ENCODE data around the gene CEP192.
"Not testable (repeated sequence)": the region's sequence is repeated elsewhere in the genome, so short reads cannot be mapped to it uniquely, and the experiment has no call there.

The CEP192 gene

GRCh38 chr18:12990641-12990966 is 558 bp upstream of the CEP192 start:
- no peak for DNase-seq

GRCh38 chr18:12991821-12992179 is 638 bp downstream of the CEP192 start:
- no peak for DNase-seq

- no peak for DNase-seq
Measured at GRCh38 chr18:12993439-12993838, 2.3 kb downstream of the CEP192 start.

- DNase-seq = no peak
Measured at GRCh38 chr18:12995424-12995823, 4.3 kb downstream of the CEP192 start.

- no peak for DNase-seq
Measured at GRCh38 chr18:12995952-12996477, 4.9 kb downstream of the CEP192 start.

DNA sequence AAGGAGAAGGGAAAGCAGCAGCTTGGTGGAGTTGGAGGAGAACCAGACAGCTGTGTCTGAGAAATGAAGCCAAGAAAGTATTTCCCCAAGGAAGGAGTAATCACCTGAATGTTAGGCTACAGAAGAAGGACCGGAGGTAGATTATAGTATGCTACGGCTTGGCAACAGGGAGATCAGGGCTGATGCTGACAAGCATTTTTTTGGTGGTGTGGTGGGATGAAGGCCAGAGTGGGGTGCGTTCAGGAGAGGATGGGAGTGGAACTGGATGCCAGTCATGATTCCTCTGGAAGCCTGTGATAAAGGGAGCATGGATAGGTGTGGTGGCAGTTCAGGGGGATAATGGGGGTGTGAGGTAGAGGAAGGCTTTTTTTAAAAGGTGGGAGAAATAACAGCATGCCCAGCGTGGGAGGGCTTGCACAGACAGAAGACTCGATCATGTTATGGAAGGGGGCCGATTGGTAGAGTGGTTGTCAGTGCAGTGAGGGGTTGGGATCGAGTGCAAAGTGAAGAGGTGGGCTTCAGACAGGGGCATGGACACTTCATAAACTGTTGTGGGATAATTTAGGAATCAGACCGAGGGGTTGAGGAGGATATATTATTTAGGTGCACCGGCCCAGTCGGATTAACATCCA is 5.6 kb downstream of the CEP192 start:
- DNase-seq = no peak

DNA sequence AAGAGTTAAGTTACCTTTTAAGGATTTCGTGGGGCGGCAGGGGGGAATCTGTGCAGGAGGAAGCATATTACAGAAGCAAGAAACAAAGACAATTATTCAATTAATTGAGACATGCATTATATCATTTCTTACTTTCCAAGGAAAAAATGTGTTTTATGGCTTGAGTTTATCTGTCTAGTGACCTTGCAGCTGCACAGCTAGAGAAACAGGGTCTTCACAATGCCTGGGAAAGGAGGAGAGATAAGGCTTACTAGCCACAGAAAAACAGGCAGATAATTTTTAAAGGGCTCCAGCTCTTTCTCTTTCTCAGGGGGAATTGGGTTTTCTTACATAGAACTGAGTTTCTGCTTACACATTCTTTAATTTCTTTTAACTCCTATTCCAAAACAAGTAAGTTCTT is 6.2 kb downstream of the CEP192 start:
- DNase-seq = not testable (repeated sequence)

GRCh38 chr18:12998332-12999060 is 7.3 kb downstream of the CEP192 start:
- no peak for DNase-seq

GRCh38 chr18:13003466-13003896 is 12.3 kb downstream of the CEP192 start:
- peak; percentile 93 for DNase-seq

DNA sequence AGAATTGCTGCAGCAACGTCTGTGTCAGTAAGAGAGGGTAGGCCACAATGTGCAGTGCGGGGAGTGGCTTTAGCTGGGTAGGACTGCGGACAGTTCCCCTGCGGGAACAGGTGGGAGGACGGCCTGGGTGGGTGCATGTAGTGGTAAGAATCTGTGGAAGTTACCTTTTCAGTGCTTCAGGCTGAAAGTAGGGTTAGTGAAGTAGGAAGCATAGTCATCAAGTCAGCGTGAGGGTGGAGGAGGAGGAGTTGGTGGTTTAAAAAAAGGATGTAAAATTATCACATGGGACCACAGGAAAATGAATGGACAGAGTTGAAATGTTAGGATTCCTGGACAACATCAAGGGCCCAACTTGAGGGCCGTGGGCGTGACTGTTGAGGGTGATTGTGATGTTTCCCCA is 13.2 kb downstream of the CEP192 start:
- DNase-seq = no peak

DNA sequence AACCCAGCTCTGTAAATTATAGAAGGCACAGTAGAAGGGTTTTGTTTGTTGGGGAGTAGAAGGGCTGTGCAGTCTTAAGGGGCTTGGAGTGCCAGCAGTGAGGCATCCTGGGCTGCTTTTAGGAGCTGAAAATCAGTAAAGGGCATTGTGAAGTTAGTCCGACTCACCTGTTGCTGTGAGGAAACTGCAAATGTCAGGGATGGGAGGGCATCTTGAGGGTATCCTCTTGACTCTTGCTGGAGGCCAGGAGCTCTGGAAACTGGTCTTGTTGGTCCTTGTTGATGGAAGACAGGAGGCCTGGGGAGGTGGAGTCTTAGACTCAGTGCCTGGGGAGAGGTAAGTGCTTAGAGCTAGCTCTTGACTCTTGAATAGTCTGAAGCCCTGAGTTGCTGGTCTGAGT is 14.1 kb downstream of the CEP192 start:
- no peak for DNase-seq

DNA sequence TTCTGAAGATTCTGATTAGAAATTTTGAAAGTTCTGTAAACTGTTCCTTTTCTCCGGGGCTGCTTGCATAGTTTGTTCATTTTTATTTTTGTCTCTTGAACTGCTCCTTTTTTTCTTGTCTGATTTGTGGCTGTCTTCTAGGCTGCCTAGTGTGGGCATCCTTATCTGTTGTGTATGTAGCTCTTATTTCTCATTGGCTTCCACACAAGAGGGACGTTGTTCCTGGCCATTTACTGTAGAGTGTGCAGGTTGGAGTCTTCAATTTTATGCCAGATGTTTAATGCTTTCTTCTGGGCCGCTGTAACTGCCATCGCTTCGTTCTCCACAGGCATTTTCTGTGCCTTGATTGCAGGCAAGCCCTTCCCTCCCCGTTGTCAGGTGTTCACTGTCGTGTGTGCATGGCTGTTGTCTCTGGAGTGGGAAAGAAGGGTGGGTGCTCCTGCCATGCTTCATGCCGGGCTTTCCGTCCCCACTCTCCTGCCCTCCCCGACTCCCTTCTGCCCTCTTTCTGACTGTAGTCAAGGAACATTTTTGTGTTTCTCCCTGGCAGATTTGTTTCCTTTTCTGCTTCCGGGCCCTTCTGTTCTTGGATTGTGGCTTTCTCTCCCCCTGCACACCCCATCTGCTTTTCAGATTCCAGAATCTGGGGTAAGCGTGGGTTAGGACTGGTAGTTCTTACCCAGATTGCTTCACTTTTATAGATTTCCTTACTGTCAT is 15.5 kb downstream of the CEP192 start:
- DNase-seq = no peak

GRCh38 chr18:13007248-13007560 is 16.0 kb downstream of the CEP192 start:
- DNase-seq = no peak

DNA sequence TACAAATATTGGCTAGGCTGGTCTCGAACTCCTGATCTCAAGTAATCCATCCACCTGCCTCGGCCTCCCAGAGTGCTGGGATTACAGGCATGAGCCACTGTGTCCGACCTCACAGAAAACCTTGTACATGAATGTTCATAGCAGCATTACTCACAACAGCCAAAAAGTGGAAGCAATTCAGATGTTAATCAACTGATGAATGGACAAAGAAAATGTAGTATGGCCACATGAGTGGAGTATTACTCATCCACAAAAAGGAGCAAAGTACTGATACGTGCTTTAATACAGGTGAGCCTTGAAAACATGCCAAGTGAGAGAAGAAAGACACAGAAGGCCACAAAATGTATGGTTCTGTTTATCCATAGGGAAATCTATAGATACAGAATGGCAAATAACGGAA is 20.6 kb downstream of the CEP192 start:
- no peak for DNase-seq

DNA sequence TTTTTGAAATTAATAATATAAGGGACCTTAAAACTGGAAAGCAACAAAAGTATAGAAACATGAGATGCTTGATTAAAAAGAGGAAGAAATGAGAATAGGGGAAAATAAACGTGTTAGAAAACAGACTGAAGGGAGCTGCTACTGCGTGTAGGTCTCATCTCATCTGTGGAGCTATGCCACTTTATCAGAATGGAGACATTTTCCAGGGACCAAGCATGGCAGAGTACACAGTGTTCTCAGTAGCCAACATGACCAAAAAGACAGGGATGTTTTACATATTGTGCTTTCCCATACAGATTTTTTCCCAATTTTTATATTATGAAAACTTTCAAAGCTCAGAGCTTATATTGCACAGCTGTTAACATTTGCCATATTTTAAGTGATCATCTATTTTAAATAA is 23.1 kb downstream of the CEP192 start:
- DNase-seq = no peak

- DNase-seq = no peak
Measured at GRCh38 chr18:13014818-13015217, 23.7 kb downstream of the CEP192 start.

- DNase-seq = no peak
Measured at GRCh38 chr18:13017247-13017875, 26.2 kb downstream of the CEP192 start.

DNA sequence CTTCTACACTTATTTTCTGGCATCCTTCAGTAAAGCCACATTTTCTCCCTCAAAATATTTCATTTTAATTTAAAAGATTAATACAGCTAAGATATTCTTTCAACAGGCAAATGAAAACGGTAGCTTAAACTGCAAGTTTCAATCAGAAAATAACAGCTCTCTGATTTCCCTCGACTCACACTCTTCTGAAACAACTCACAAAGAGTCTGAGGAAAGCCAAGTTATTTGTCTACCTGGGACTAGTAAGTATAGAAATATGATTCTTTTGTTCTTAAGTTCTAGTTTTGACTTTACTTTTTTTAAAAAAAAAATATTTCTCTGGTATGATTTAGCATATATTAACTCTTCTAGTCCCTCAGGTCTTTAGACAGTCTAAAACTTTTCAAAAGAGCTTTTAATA is 27.2 kb downstream of the CEP192 start:
- DNase-seq = no peak

DNA sequence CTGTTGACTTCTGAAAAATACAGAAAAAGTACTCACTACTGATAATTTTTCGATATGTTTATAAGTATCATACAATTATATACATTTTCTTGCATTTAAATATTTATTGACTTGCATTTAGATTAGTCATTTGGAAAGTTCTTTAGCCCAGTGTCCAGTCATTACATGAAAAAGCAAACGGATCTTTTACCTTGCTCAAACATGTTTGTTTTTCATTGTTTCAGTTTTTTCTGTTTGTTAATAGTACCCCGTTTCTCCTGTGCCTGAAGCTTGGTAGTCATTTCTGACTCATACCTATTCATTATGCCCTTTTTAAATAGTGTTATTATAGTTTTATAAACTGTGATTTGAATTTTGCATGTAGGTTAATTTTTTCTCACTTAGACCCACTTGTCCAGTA is 28.1 kb downstream of the CEP192 start:
- DNase-seq = no peak

DNA sequence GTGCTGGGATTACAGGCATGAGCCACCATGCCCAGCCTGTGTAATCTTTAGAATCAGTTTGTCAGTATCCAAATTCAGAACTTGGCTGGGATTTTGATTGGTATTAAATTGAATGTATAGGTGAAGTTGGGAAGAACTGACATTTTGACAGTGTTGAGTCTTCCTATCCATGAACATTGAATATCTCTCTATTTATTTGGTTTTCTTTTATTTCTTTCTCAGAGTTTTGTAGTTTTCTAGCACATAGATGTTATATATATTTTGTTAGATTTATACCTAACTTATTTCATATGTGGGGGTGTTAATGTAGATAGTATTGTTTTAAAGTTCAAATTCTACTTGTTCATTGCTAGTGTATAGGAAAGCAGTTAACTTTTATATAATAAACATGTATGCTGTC is 31.5 kb downstream of the CEP192 start:
- no peak for DNase-seq

- no peak for DNase-seq
Measured at GRCh38 chr18:13025233-13025632, 34.1 kb downstream of the CEP192 start.

GRCh38 chr18:13026583-13027270 is 35.6 kb downstream of the CEP192 start:
- no peak for DNase-seq

GRCh38 chr18:13028869-13029268 is 37.7 kb downstream of the CEP192 start:
- DNase-seq = no peak
